PC-9 (cell line): ENCODE data around the gene FBXO2. TPM values are rescaled to one million over a fixed set of nuclear protein-coding genes. Genes with fewer than 3 reads are reported as not detected.

ENCODE experiments used
- BruUV-seq: library from RNA; stranded (reverse); fragments of 400-500 nt; replicated peaks from 2 replicates; lab custom pipeline; 2021; lab: Mats Ljungman, UMichigan
- CTCF ChIA-PET: fragments of 300-600 bp; sonication (Branson Sonifier 250); formaldehyde crosslinking; loops from one replicate; lab custom pipeline; 2022; ENCODE audit warnings: antibody characterized with exemption; lab: Charles Lee
- POLR2A ChIA-PET: fragments of 300-600 bp; sonication (Branson Sonifier 250); formaldehyde crosslinking; loops from one replicate; lab custom pipeline; 2022; ENCODE audit warnings: antibody characterized with exemption; ENCODE audit not compliant: unreplicated experiment; lab: Charles Lee
- DNase-seq, 2 experiments: peaks; one replicate each; pipeline versions ENCODE4 v3.0.0 to v3.0.0-alpha.2; 2015 to 2022; ENCODE audit warnings: mixed read lengths in 1 of 2
- H2AFZ ChIP-seq: fragments of 200-600 bp; sonication (generic); 2 replicates; pipeline ENCODE4 v1.8.1; 2017; ENCODE audit warnings: antibody characterized with exemption
- H3F3A ChIP-seq: fragments of 200-600 bp; sonication (generic); 2 replicates; pipeline ENCODE4 v1.8.1; 2017; ENCODE audit warnings: antibody characterized with exemption, mild to moderate bottlenecking, low read depth; ENCODE audit not compliant: insufficient read depth
- H3K27ac ChIP-seq: fragments of 200-600 bp; sonication (generic); 2 replicates; pipeline ENCODE4 v1.6.1; 2016; ENCODE audit warnings: mixed run types
- H3K27me3 ChIP-seq: fragments of 200-600 bp; sonication (generic); 2 replicates; pipeline ENCODE4 v1.6.1; 2016; ENCODE audit warnings: low read depth, mixed run types; ENCODE audit not compliant: insufficient read depth
- H3K36me3 ChIP-seq: fragments of 200-600 bp; sonication (generic); 2 replicates; pipeline ENCODE4 v1.6.1; 2016; ENCODE audit warnings: low read depth, mixed run types
- H3K4me1 ChIP-seq: fragments of 200-600 bp; sonication (generic); replicated peaks from 2 replicates; pipeline ENCODE4 v1.6.1; 2016; ENCODE audit warnings: mixed run types; ENCODE audit not compliant: insufficient read depth
- H3K4me2 ChIP-seq: fragments of 200-600 bp; sonication (generic); 2 replicates; pipeline ENCODE4 v1.6.1; 2017; ENCODE audit warnings: mixed run types
- H3K4me3 ChIP-seq: fragments of 200-600 bp; sonication (generic); 2 replicates; pipeline ENCODE4 v1.6.1; 2016; ENCODE audit warnings: mixed run types
- H3K79me2 ChIP-seq: fragments of 200-600 bp; sonication (generic); 2 replicates; pipeline ENCODE4 v1.6.1; 2017; ENCODE audit warnings: low read depth, mixed run types
- H3K9me2 ChIP-seq: fragments of 200-600 bp; sonication (generic); 2 replicates; pipeline ENCODE4 v1.8.1; 2017; ENCODE audit warnings: mild to moderate bottlenecking; ENCODE audit not compliant: insufficient read depth
- H3K9me3 ChIP-seq: fragments of 200-600 bp; sonication (generic); 2 replicates; pipeline ENCODE4 v1.8.1; 2016; ENCODE audit warnings: low read depth; ENCODE audit not compliant: insufficient read depth
- H4K20me1 ChIP-seq: fragments of 200-600 bp; sonication (generic); 2 replicates; pipeline ENCODE4 v1.8.1; 2017; ENCODE audit not compliant: insufficient read depth
- CTCF ChIP-seq: fragments of 200-600 bp; sonication (generic); conservative IDR thresholded peaks from 2 replicates; pipeline ENCODE4 v1.6.1; 2017; ENCODE audit warnings: mixed run types, antibody characterized with exemption, mild to moderate bottlenecking, moderate library complexity
- EZH2 ChIP-seq: fragments of 200-600 bp; sonication (generic); IDR thresholded peaks from 2 replicates; pipeline ENCODE4 v1.8.0; 2017; ENCODE audit warnings: antibody characterized with exemption, low read depth
- intact Hi-C: fragments of 100-400 bp; cut with micrococcal nuclease; formaldehyde crosslinking; loops from one replicate; pipeline ENCODE4 v1.10.0; 2022; ENCODE audit not compliant: unreplicated experiment
- total RNA-seq: library from RNA; stranded (reverse); gene quantifications from 2 replicates; pipeline ENCODE4 v1.2.3, GENCODE V29; 2021

The FBXO2 gene
- total RNA-seq, 1 experiment from 2014 or later: 40.3 TPM

GRCh38 chr1:11685210-11685752 is 31.1 kb upstream of the FBXO2 start:
- Histone ChIP-seq H3K4me3 (no peak overlapping the region), H3K4me1 (no peaks in the 10 kb centered on the region), H3K9me2 (no peaks in the 10 kb centered on the region), H3K4me2 (no peak overlapping the region), H3K27me3 (peaks cover 5% of the 10 kb centered on the region), H3K36me3 (no peaks in the 10 kb centered on the region), H3K79me2 (no peaks in the 10 kb centered on the region), H4K20me1 (no peaks in the 10 kb centered on the region), H2AFZ (no peak overlapping the region), H3K27ac (no peak overlapping the region), H3K9me3 (no peaks in the 10 kb centered on the region), H3F3A (no peaks in the 10 kb centered on the region)
- DNase-seq: no peak
- intact Hi-C loops: no loop called here
- BruUV-seq: no TSS peak
- ChIA-PET CTCF (no interaction called here), POLR2A (no interaction called here)
- TF ChIP-seq EZH2 (no peak), CTCF (no peak)

GRCh38 chr1:11684070-11684469 is 29.8 kb upstream of the FBXO2 start:
- no peaks in the 10 kb centered on the region for H3K36me3 ChIP-seq
- H3K4me3 ChIP-seq: no peak overlapping the region
- DNase-seq: no peak
- CTCF ChIA-PET: no interaction called here
- TF ChIP-seq CTCF: no peak
- TF ChIP-seq EZH2: no peak
- no TSS peak for BruUV-seq
- H3K9me2 ChIP-seq: no peaks in the 10 kb centered on the region
- H3K4me2 ChIP-seq: no peak overlapping the region
- H3F3A ChIP-seq: no peaks in the 10 kb centered on the region
- H3K4me1 ChIP-seq: no peaks in the 10 kb centered on the region
- no peak overlapping the region for H3K27ac ChIP-seq
- no peaks in the 10 kb centered on the region for H4K20me1 ChIP-seq
- intact Hi-C loops: no loop called here
- H3K27me3 ChIP-seq: no peaks in the 10 kb centered on the region; the same call in 1 of the 2 replicates
- H3K79me2 ChIP-seq: no peaks in the 10 kb centered on the region
- POLR2A ChIA-PET: interaction anchor here (0.7 kb wide), 1 partner anchor 244 kb away, joined by 3 read pairs; no protein-coding TSS in a partner anchor
- no peaks in the 10 kb centered on the region for H3K9me3 ChIP-seq
- no peak overlapping the region for H2AFZ ChIP-seq

GRCh38 chr1:11682799-11683198 is 28.6 kb upstream of the FBXO2 start:
- Histone ChIP-seq H3K27ac (no peak overlapping the region), H3K9me2 (no peaks in the 10 kb centered on the region), H3K27me3 (no peaks in the 10 kb centered on the region), H3K36me3 (no peaks in the 10 kb centered on the region), H4K20me1 (no peaks in the 10 kb centered on the region), H3K4me3 (no peak overlapping the region), H3K79me2 (no peaks in the 10 kb centered on the region), H3F3A (no peaks in the 10 kb centered on the region), H2AFZ (no peak overlapping the region), H3K4me2 (no peak overlapping the region), H3K9me3 (no peaks in the 10 kb centered on the region), H3K4me1 (no peaks in the 10 kb centered on the region)
- CTCF ChIA-PET: no interaction called here
- no peak for DNase-seq
- TF ChIP-seq EZH2: no peak
- no peak for TF ChIP-seq CTCF
- POLR2A ChIA-PET: no interaction called here
- intact Hi-C loops: no loop called here
- no TSS peak for BruUV-seq
